ENCODE measurements around the gene CHST13.

Gene CHST13

DNA sequence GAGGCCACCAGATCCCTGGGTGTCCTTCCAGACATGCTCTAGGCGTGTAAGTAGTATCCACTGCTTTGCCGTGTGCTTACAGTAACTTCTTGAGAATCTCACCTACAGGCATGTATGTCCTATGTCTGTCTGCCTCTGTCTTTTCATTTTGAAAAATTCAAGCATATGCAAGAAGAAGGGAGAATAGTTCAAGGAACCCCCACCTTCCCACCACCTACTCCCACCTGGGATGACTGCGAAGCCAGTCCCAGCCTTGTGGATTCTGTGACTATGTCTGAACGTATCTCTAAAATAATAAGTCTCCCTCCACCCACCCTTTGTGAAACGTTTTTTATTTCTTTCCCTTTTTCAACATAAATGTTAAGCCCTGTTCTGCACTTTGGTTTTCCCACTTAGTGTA is 15.0 kb downstream of the CHST13 start:
- H3K27ac ChIP-seq = no peak overlapping the region

GRCh38 chr3:126539558-126540250 is 15.7 kb downstream of the CHST13 start:
- DNase-seq (ENCODE audit: low read depth, low spot score) = no peak
- H3K27ac ChIP-seq = no peak overlapping the region

More for the DNA sequence above, 15.0 kb downstream of the CHST13 start:
- no peak for DNase-seq (ENCODE audit: low read depth, low spot score)

DNA sequence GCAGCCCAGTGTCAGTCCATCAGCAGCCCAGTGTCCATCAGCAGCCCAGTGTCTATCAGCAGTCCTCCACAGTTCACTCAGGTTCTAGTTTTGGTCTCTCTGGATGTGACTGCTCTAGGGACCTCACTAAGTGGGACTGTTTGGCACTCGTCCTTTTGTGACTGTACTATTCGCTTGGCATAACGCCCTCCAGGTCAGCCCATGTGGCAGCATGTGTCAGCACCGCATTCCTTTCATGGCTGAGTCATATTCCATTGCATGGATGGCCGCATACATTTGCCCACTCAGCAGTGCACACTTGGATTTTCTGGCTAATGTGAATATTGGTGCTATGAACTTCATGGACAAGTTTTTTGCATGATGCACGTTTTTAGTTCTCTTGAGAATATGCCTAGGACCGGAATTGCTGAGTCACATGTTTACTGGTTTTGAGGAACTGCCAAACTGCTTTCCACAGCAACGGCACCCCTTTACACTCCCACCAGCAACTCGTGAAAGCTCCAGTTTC is 16.4 kb downstream of the CHST13 start:
- peak; percentile 59 for DNase-seq (ENCODE audit: low read depth, low spot score)
- H3K27ac ChIP-seq = no peak overlapping the region

GRCh38 chr3:126540951-126541627 is 17.1 kb downstream of the CHST13 start:
- no peak for DNase-seq (ENCODE audit: low read depth, low spot score)
- H3K27ac ChIP-seq = no peak overlapping the region

DNA sequence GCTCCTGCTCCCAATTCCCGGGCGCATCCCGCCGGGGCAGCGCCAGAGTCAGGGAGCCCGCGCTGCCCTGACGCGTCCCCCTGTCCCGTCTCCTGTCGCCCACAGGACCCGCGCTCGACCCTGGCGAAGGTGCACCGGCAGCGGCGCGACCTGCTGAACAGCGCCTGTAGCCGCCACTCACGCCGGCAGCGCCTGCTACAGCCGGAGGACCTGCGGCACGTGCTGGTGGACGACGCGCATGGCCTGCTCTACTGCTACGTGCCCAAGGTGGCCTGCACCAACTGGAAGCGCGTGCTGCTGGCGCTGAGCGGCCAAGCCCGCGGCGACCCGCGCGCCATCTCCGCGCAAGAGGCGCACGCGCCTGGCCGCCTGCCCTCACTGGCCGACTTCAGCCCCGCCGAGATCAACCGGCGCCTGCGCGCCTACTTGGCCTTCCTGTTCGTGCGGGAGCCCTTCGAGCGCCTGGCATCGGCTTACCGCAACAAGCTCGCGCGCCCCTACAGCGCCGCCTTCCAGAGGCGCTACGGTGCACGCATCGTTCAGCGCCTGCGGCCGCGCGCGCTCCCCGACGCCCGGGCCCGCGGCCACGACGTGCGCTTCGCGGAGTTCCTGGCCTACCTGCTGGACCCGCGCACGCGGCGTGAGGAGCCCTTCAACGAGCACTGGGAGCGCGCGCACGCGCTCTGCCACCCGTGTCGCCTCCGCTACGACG is 17.8 kb downstream of the CHST13 start:
- no peak overlapping the region for H3K27ac ChIP-seq
- no peak for DNase-seq (ENCODE audit: low read depth, low spot score)

DNA sequence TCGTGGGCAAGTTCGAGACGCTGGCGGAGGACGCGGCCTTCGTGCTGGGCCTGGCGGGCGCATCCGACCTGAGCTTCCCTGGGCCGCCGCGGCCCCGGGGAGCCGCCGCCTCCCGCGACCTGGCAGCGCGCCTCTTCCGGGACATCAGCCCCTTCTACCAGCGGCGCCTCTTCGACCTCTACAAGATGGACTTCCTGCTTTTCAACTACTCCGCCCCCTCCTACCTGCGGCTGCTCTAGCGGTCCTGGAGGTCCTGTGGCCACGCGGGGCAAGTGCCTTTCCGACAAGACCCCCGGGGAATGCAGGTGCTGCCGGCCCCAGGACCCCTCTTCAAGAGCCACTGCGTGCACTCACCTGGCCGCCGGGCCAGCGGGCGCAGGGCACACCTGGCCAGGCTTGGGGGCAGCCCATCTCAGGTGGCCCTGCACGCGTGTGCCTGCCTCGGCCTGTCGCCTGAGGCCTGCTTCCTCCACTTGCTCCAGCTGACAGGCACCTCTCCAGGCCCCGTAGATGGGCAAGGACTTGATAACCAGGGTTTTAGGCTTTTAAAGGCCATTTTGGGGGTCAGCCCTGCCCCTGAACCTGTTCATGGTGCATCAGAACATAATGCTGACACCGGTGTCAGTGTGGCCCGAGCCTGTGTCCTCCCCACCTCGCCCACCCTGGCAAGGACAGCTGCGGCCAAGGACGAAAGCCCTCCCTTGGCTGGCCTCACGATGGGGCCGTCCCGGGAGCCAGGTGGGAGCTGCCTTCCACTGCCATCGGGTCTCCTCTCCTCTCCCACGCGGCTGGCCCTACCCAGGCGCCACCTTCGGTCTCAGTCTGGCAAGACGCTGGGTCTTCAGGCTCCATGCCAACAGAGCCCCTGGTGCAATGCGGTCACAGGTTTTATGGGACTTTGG is 18.6 kb downstream of the CHST13 start:
- DNase-seq (ENCODE audit: low read depth, low spot score) = no peak
- no peak overlapping the region for H3K27ac ChIP-seq

- no peak for DNase-seq (ENCODE audit: low read depth, low spot score)
- H3K27ac ChIP-seq = no peak overlapping the region
These were observed 19.6 kb downstream of the CHST13 start for GRCh38 chr3:126543457-126544061.

- no peak overlapping the region for H3K27ac ChIP-seq
- DNase-seq (ENCODE audit: low read depth, low spot score) = no peak
These were observed 20.8 kb downstream of the CHST13 start for GRCh38 chr3:126544596-126545281.

DNA sequence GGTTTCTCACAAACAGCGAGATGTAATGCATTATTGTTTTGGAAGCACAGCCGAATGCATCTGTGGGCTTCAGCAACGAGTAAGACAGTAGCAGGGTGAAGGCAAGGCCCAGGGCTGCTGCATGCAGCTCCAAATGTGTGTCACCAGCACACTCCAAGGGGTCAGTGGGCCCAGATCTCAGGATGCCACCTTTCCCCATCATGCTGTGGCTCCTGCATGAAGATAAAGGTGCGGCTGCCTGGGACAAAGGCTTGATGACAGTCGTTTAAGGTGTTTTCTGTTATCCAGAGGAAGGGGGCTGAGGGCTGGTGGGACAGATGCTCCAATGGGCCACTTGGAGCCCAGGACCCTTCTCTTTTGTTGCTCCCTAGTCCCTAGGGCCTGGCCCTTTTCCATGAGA is 21.6 kb downstream of the CHST13 start:
- H3K27ac ChIP-seq = no peak overlapping the region
- DNase-seq (ENCODE audit: low read depth, low spot score) = no peak

DNA sequence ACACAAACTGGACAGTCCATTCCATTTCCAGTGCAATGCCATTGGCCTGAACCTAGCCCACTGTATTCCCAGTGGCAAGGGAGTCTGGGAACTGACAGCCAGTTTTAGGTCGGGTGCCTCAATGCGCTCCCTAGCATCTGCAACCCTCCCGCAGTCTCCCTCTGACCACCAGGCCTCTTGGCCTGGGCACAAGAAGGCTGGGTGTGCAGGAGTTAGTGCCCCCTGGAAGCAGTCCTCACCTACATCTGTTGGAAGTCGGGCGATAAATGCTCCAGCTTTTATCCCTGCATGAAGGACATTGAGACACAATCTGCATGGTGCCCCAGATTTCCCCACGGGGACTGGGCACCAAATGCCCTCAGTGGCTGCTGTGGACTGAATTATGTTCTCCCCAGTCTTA is 22.1 kb downstream of the CHST13 start:
- DNase-seq (ENCODE audit: low read depth, low spot score) = no peak
- no peak overlapping the region for H3K27ac ChIP-seq

DNA sequence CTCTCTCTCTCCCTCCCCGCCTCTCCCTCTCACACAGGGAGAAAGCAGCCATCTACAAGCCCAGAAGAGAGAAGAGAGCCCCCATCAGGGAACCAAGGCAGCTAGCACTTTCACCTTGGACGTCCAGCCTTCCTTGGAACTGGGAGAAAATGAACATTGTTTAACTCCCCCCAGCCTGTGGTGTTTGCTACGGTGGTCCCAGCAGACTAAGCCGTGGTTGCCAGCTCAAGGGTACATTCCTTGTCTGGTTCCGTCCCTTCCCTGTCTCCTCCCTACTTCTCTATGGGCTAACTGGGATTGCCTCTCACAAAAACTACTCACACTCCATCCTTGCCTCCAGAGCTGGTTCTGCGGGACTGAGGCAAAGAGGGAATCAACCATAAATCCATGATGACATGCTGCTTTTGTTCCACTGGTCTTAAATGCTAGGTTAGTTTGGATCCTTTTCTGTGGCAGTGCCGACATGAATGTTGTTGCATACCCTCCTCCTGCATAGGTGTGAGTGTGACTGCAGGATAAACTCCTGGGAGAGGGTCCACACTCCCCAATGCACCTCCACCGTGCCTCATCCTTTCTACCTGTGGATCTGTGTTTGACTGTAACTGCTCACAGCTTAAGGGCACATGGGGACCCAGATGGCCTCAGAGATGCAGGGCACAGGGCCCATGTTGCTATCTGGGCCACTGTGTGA is 22.7 kb downstream of the CHST13 start:
- no peak overlapping the region for H3K27ac ChIP-seq
- DNase-seq (ENCODE audit: low read depth, low spot score) = no peak

DNA sequence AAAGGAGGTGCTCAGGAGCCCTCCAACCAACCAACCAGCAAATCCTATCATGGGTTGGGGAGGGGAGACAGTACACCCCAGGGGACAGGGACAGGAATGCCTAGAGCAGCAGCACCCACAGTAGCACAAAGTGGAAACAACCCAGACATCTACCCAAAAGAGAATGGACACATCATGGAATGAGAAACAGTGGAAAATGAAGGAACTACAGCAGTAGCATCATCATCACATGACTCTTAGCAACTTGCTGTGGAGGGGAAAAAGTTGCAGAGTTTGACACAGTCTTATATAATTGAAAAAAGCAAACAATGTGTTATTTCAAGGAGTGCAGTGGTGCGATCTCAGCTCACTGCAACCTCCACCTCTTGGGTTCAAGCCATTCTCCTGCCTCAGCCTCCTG is 23.8 kb downstream of the CHST13 start:
- no peak for DNase-seq (ENCODE audit: low read depth, low spot score)

DNA sequence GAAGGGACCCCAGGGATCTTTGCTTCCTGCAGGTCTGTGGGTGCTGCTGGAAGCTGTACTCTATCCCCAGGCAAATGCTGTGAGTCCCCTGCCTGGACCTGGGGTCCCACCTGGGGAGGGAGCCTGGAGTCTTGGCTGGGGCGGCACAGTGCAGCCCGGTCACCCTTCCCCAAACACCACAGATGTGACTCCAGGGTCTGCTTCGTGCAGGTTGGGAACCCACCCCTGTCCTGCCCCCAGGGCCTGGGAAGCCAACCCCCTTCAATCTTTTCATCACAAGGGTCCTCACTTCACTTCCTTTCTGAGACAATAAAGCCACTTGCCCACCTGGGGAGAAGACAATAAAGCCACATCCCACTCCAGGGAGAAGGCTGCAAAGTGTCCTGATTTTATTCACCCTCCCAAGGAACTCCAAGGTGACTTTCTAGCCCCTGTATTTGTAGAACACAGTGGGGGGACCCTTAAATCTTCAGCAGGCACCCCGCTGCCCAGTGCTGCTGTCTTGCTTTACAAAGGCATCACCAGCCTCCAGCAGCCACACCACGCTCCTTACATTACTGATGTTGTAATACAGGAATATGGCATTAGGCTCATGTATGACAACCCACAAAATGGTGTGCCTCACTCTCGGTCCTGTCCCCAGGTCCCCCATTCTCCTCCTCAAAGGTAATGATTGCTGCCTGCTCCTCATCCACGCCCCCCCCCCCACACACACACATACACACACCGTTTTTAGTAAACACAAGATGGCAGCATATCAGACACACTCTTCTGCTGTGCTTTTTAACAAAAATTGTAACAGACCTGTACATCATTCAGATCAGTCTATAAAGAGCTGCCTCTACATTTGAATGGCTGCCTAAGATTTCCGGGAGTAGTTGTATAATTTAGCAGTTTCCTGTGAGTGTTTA is 24.9 kb downstream of the CHST13 start:
- no peak overlapping the region for H3K27ac ChIP-seq
- no peak for DNase-seq (ENCODE audit: low read depth, low spot score)

More for the DNA sequence above, 23.8 kb downstream of the CHST13 start:
- no peak overlapping the region for H3K27ac ChIP-seq

DNA sequence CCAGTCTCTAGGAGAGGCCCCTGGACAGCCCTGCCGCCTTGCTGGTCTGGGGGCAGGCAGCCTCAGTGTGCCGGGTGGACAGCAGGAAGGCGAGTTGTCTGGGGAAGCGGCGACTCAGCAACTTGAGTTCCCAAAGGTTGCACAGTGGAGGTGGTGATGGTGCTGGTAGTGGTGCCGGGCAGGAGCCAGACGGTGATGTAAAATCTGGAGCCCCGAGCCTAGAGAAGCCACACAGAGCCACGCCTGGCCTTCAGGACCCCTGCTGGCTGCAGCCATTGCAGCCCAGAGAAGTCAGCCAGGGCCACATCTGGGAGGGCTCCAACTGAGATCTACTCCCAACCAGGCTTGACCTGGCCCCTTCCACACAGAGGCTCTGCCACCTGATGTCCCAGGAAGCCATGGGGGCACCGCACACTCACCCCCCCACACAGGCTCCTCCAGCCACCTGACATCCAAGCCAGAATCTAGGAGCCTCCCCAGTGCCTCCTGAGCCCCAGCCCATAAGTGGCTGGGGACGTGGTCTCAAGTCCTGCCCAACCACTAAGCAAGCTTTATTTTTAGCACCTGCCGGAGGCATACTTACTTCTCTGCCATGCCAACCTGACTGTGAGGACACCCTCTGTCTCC is 26.0 kb downstream of the CHST13 start:
- no peak for DNase-seq (ENCODE audit: low read depth, low spot score)
- H3K27ac ChIP-seq = no peak overlapping the region

GRCh38 chr3:126550488-126551051 is 26.6 kb downstream of the CHST13 start:
- no peak overlapping the region for H3K27ac ChIP-seq
- no peak for DNase-seq (ENCODE audit: low read depth, low spot score)

DNA sequence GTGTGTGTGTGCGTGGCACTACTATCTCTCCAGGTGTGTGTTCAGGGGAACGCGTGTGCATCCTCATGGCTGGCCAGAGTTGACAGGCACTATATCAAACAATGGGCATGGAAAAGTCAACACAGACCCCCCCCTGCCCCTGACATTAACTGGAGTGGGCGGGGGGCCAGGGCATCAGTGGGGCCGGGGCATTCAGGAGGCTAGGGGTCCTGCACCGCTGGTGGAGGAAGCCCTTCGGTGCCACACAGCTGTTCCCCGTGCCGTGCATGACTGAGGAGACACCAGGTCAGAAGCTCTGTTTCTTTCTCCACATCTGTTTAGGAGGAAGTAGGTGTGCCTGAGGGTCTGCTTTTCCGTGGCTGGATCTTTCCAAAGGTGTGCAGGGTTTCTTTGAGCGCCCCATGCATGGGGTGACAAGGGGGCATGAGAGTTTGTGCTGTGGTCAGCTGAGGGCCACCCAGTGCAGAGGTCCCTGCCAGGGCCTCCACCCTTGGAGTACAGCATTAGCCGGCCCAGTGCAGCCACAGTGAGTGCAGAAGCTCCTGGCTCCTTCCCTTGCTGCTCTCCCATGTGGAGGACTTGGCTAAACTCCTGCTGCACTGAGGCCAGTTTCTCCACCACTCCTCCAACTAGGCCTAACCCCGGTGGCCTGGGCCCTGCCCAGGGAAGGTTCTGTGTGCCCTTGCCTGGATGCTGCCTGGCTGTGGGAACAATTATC is 27.3 kb downstream of the CHST13 start:
- H3K27ac ChIP-seq = no peak overlapping the region
- DNase-seq (ENCODE audit: low read depth, low spot score) = no peak
